GM12891 (cell line): ENCODE results near the gene CTNNA2.

Experiments
- DNase-seq: peaks from one replicate; pipeline ENCODE4 v3.0.0; 2011; ENCODE audit warnings: low spot score; ENCODE audit not compliant: insufficient read length
- FAIRE-seq: peaks from 2 replicates; lab custom pipeline; 2011; peaks lifted over from hg19 to GRCh38; lab: Jason Lieb, UNC
- PAX5 ChIP-seq: IDR thresholded peaks from 2 replicates; pipeline ENCODE4 v1.6.1; 2011; ENCODE audit warnings: low read length, moderate library complexity, mild to moderate bottlenecking; ENCODE audit not compliant: insufficient read depth, severe bottlenecking
- POLR2A ChIP-seq: IDR thresholded peaks from 2 replicates; pipeline ENCODE4 v1.6.1; 2011; ENCODE audit warnings: low read depth, low read length, control low read depth
- POLR2AphosphoS5 ChIP-seq: IDR thresholded peaks from 2 replicates; pipeline ENCODE4 v1.6.1; 2011; ENCODE audit warnings: low read depth, low read length, control low read depth
- POU2F2 ChIP-seq: IDR thresholded peaks from 2 replicates; pipeline ENCODE4 v1.6.1; 2011; ENCODE audit warnings: low read depth, mild to moderate bottlenecking, control low read depth, low read length, moderate library complexity
- SPI1 ChIP-seq: IDR thresholded peaks from 2 replicates; pipeline ENCODE4 v1.6.1; 2011; ENCODE audit warnings: low read depth, low read length, control low read depth
- TAF1 ChIP-seq: IDR thresholded peaks from 2 replicates; pipeline ENCODE4 v1.6.1; 2011; ENCODE audit warnings: low read depth, low read length, control low read depth

The CTNNA2 gene

DNA sequence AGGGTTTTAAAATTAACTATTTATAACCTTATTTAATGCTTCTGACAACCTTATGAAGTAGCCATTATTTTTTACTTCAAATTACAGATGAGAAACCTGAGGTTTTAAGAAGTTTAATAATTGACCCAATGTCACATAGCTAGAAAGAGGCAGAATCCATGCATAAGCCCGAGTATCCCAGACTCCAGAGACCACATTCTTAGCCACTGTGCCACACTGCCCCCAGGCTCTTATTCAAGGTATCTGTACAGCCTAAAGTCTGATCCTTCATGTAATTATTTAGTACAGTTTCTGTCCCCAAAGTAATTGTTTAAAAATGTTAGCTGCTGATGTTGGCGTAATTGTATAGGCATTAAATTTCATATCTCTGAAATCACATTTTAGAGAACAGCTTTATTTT is 916.4 kb downstream of the CTNNA2 start:
- FAIRE-seq (no peak), DNase-seq (no peak)
- no peak for TF ChIP-seq SPI1
- TF ChIP-seq POLR2A = no peak
- TF ChIP-seq POLR2AphosphoS5 = no peak
- no peak for TF ChIP-seq PAX5
- no peak for TF ChIP-seq TAF1
- TF ChIP-seq POU2F2 = no peak

DNA sequence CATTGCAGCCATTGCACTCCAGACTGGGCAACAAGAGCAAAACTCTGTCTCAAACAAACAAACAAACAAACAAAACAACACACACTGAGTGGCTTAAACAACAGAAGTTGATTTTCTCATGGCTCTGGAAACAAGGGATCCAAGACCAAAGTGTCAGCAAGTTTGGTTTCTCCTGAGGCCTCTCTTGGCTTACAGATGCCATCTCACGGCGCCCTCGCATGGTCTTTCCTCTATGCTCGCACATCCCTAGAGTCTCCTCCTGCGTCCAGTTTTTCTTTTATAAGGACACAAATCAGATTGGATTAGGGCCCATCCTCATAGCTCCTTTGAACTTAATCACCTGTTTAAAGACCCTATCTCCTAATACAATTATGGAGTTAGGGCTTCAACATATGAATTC is 925.1 kb downstream of the CTNNA2 start:
- no peak for TF ChIP-seq SPI1
- TF ChIP-seq POU2F2 = no peak
- TF ChIP-seq POLR2AphosphoS5 = no peak
- no peak for TF ChIP-seq POLR2A
- TF ChIP-seq TAF1 = no peak
- TF ChIP-seq PAX5 = no peak
- no peak for DNase-seq
- FAIRE-seq = no peak

GRCh38 chr2:80438686-80439085 is 925.8 kb downstream of the CTNNA2 start:
- no peak for FAIRE-seq
- DNase-seq = no peak
- TF ChIP-seq POU2F2 (no peak), PAX5 (no peak), SPI1 (no peak), POLR2A (no peak), TAF1 (no peak), POLR2AphosphoS5 (no peak)

DNA sequence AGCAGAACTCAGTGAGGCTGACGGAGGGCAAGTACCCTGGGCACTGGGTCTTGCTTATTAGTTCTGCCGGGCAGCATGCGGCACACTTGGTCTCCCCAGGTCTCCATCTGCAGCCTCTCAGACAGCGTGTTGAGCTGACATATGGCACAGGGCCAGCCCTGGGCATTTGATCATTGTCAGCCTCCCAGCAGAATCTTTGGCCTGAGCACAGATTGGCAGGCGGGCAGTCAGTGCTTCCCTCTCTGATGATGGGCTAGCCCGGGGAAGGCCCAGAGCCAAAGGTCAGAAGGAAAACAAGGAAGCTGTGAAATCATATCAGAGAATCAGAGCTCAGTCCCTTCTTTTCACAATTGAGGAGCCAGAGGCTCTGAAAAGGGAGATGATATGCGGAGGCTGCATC is 941.8 kb downstream of the CTNNA2 start:
- no peak for FAIRE-seq
- TF ChIP-seq POU2F2 (no peak), PAX5 (no peak)
- DNase-seq = no peak

GRCh38 chr2:80459028-80459427 is 946.2 kb downstream of the CTNNA2 start:
- DNase-seq (no peak), FAIRE-seq (peak; percentile 58)
- TF ChIP-seq PAX5 (no peak), POLR2AphosphoS5 (no peak), SPI1 (no peak), POLR2A (no peak), TAF1 (no peak), POU2F2 (no peak)

DNA sequence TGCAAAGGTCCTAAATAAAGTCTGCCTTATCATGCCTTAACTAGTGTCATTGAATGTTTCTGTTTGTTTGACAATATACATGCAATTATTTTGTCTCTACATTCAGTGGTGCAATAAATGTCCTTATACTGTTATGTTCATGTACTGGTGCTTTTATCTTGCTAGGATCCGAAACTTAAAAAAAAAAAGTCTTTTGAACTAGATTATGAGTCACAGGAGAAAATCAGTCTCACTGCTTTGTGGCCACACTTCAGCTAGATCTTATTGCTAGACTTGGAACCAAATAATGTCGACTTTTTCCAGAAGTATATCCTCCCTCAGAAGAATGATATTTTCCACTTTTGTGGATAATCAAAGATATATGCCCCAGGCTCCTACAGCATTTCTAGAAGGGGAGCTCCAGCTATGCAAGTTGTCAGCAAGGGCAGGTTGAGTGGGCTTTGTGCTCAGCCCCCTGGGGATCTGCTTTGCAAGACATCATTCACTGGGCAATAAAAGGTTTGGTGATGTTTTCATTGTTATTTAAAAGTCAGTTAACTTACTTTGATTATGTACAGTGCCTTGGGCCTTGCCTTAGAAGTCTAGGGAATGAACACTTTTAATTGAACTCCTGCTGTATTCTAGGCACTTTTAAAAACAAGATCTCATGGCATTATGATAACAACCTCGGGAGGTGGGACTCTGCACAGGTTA is 948.8 kb downstream of the CTNNA2 start:
- FAIRE-seq = no peak
- TF ChIP-seq TAF1 = no peak
- no peak for TF ChIP-seq POLR2AphosphoS5
- no peak for TF ChIP-seq SPI1
- no peak for TF ChIP-seq POLR2A
- TF ChIP-seq POU2F2 = no peak
- no peak for TF ChIP-seq PAX5
- DNase-seq = no peak

- FAIRE-seq = no peak
- no peak for TF ChIP-seq POLR2A
- no peak for TF ChIP-seq SPI1
- TF ChIP-seq POU2F2 = no peak
- TF ChIP-seq POLR2AphosphoS5 = no peak
- TF ChIP-seq PAX5 = no peak
- no peak for TF ChIP-seq TAF1
These were observed 949.8 kb downstream of the CTNNA2 start for GRCh38 chr2:80462654-80463053.

GRCh38 chr2:80464275-80464674 is 951.4 kb downstream of the CTNNA2 start:
- FAIRE-seq (no peak), DNase-seq (no peak)
- TF ChIP-seq SPI1 (peak; percentile 31; the same call in 1 of the 2 replicates), TAF1 (no peak), POLR2A (no peak), POLR2AphosphoS5 (no peak)

More at GRCh38 chr2:80462654-80463053, 949.8 kb downstream of the CTNNA2 start:
- DNase-seq = no peak

DNA sequence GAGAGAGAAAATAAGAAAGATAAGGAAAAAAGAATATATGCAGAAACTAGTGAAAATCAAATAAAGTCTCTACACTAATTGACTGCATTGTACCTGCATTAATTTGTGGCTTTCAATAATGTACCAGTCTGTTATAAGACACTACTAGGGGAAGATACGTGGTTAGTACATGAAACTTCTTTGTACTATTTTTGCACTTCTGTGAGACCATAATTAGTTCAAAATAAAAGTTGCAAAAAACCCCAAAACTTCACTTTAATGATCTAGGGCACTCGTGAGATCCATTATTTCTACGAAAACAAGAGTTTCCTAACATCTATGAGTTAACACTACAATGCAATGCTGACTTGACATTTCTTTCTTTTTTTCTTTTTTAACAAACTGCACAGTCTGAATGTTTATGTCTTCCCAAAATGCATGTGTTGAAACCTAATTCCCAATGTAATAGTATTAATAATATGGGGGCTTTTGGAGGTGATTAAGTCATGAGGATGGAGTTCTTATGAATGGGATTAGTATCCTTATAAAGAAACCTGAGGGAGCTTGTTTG is 954.5 kb downstream of the CTNNA2 start:
- DNase-seq = no peak
- TF ChIP-seq TAF1 = no peak
- TF ChIP-seq POLR2A = no peak
- no peak for TF ChIP-seq PAX5
- TF ChIP-seq POLR2AphosphoS5 = no peak
- TF ChIP-seq POU2F2 = no peak
- TF ChIP-seq SPI1 = no peak
- peak; percentile 48 for FAIRE-seq

- DNase-seq = no peak
- FAIRE-seq = peak; percentile 23
- no peak for TF ChIP-seq POLR2A
- TF ChIP-seq SPI1 = 0 out of 2 replicates have a peak, but pooled peaks have one; percentile 3
These were observed 956.6 kb downstream of the CTNNA2 start for GRCh38 chr2:80469428-80469827.

DNA sequence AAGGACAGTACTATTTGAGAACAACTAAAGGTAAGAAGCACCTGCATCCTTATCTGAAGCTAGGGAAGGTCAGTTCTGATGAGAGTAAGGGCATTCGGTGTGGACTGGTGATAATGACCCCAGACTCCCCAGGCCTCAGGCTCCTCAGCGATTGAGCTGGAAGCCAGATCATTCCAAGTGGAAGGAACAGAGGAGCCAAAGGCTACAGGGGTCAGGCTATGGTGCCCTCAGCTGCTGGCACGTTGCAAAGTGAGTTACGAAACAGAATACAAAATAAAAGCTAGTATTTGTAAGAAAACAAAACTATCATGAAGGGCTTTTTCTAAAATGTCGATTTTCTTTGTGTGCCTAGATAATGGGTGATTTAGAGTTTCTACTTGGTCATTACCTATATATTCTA is 960.2 kb downstream of the CTNNA2 start:
- no peak for DNase-seq
- no peak for FAIRE-seq
- TF ChIP-seq SPI1 (no peak), PAX5 (no peak)
